PC-3 (cell line): Measurements from ENCODE around the gene CSNK1A1L. TPM values are rescaled to one million over a fixed set of nuclear protein-coding genes. Genes with fewer than 3 reads are reported as not detected.

Experiments
- ATAC-seq: fragments of 200-7000 bp; cut with Tn5 transposase; 2 replicates; pipeline ENCODE4 v1.9.1; 2020; ENCODE audit warnings: mild to moderate bottlenecking, moderate library complexity
- BruUV-seq: library from RNA; stranded (reverse); fragments of 400-500 nt; replicated peaks from 2 replicates; lab custom pipeline; 2021; lab: Mats Ljungman, UMichigan
- CTCF ChIA-PET: fragments of 300-600 bp; sonication (Branson Sonifier 250); formaldehyde crosslinking; loops from one replicate; lab custom pipeline; 2022; ENCODE audit warnings: antibody characterized with exemption; lab: Charles Lee
- POLR2A ChIA-PET: fragments of 300-600 bp; sonication (Branson Sonifier 250); formaldehyde crosslinking; loops from one replicate; lab custom pipeline; 2022; ENCODE audit warnings: antibody characterized with exemption; ENCODE audit not compliant: unreplicated experiment; lab: Charles Lee
- DNase-seq: peaks from one replicate; pipeline ENCODE4 v3.0.0-alpha.2; 2015
- H2AFZ ChIP-seq: fragments of 300-600 bp; sonication (generic); 2 replicates; pipeline ENCODE4 v1.6.0; 2016; ENCODE audit warnings: antibody characterized with exemption, low read length
- H3F3A ChIP-seq: fragments of 300-600 bp; sonication (generic); one replicate; pipeline ENCODE4 v1.6.0; 2017; ENCODE audit warnings: antibody characterized with exemption, low read length, control low read depth, mild to moderate bottlenecking; ENCODE audit not compliant: unreplicated experiment
- H3K27ac ChIP-seq: fragments of 300-600 bp; sonication (generic); 2 replicates; pipeline ENCODE4 v1.5.1; 2016; ENCODE audit warnings: mild to moderate bottlenecking, low read length
- H3K27me3 ChIP-seq: fragments of 300-600 bp; sonication (generic); 2 replicates; pipeline ENCODE4 v1.6.1; 2016; ENCODE audit warnings: low read length, mixed read lengths
- H3K36me3 ChIP-seq: fragments of 300-600 bp; sonication (generic); 2 replicates; pipeline ENCODE4 v1.6.1; 2016; ENCODE audit warnings: low read depth, mixed run types, low read length, mixed read lengths
- H3K4me1 ChIP-seq: fragments of 300-600 bp; sonication (generic); 2 replicates; pipeline ENCODE4 v1.5.1; 2016; ENCODE audit warnings: low read length; ENCODE audit not compliant: insufficient read depth
- H3K4me2 ChIP-seq: fragments of 300-600 bp; sonication (generic); 2 replicates; pipeline ENCODE4 v1.6.0; 2016; ENCODE audit warnings: low read length
- H3K4me3 ChIP-seq: fragments of 300-600 bp; sonication (generic); 2 replicates; pipeline ENCODE4 v1.5.1; 2016; ENCODE audit warnings: mild to moderate bottlenecking, low read length, mixed read lengths
- H3K79me2 ChIP-seq: fragments of 300-600 bp; sonication (generic); 2 replicates; pipeline ENCODE4 v1.6.1; 2017; ENCODE audit warnings: low read length, mixed read lengths
- H3K9ac ChIP-seq: fragments of 300-600 bp; sonication (generic); 2 replicates; pipeline ENCODE4 v1.6.0; 2016; ENCODE audit warnings: mild to moderate bottlenecking, low read length
- H3K9me2 ChIP-seq: fragments of 300-600 bp; sonication (generic); replicated peaks from 2 replicates; pipeline ENCODE4 v1.6.1; 2016; ENCODE audit warnings: mixed run types, low read length, mixed read lengths
- H3K9me3 ChIP-seq: fragments of 300-600 bp; sonication (generic); 2 replicates; pipeline ENCODE4 v1.6.1; 2016; ENCODE audit warnings: low read length, mixed read lengths
- H4K20me1 ChIP-seq: fragments of 300-600 bp; sonication (generic); 2 replicates; pipeline ENCODE4 v1.6.1; 2016; ENCODE audit warnings: low read length, mixed read lengths
- CTCF ChIP-seq: fragments of 300-600 bp; sonication (generic); conservative IDR thresholded peaks from 2 replicates; pipeline ENCODE4 v1.5.1; 2017; ENCODE audit warnings: antibody characterized with exemption, low read depth, mild to moderate bottlenecking, low read length
- EZH2 ChIP-seq: fragments of 300-600 bp; sonication (generic); IDR thresholded peaks from one replicate; pipeline ENCODE4 v1.6.1; 2017; ENCODE audit warnings: antibody characterized with exemption, mild to moderate bottlenecking, low read length; ENCODE audit not compliant: unreplicated experiment
- EZH2phosphoT487 ChIP-seq: fragments of 300-600 bp; sonication (generic); IDR thresholded peaks from 2 replicates; pipeline ENCODE4 v1.6.1; 2018; ENCODE audit warnings: mild to moderate bottlenecking, antibody characterized with exemption, low read length, borderline replicate concordance
- intact Hi-C: fragments of 100-400 bp; cut with micrococcal nuclease; formaldehyde crosslinking; loops from 2 replicates; pipeline ENCODE4 v1.9.0; 2023
- total RNA-seq: library from RNA; depleted of rRNA; stranded (reverse); fragments of >200 nt; gene quantifications from 2 replicates; pipeline ENCODE4 v1.2.3, GENCODE V29; 2014

CSNK1A1L gene
- total RNA-seq, 1 experiment from 2014 or later, result not detected

DNA sequence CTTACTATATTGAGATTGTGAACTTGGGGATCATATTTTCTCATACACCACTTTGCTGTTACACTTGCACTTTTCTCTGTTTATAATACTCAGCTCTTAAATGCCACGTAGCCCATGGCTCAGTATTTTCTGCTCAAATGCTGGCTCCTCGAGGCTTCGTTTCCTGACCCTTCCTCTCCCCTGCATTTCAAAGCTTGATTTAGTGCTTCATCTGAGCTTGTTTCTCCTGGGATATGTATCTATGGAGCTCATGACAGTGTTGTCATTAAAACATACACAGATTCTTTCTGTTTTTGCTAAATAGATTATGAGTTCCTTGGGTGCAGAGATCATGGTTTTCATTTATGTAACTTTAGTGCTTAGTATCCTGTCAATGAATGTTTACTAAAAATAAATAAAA lies 11.4 kb downstream of the CSNK1A1L start:
- no peak overlapping the region for H3K27ac ChIP-seq

DNA sequence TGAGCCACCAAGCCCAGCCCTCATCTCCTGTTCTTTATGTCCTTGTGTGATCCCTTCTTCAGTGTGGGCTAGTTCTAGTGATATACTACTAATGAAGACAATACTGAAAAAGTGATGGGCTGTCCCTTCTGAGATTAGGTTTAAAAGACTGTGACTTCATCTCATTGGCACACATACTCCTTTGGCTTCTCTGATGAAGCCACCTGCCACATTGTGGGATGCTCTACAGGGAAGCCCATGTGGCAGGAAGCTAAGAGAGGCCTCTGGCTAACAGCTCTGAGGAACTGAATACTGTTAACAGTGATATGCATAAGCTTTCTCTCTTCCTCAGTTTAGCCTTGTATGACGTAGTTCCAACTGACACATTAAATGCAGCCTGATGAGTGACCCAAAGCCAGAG lies 13.6 kb downstream of the CSNK1A1L start:
- Histone ChIP-seq H3K4me3 (no peak overlapping the region), H4K20me1 (no peaks in the 10 kb centered on the region), H3K9me3 (no peaks in the 10 kb centered on the region), H3F3A (no peaks in the 10 kb centered on the region), H3K9ac (no peak overlapping the region), H2AFZ (no peak overlapping the region), H3K79me2 (no peaks in the 10 kb centered on the region), H3K36me3 (no peaks in the 10 kb centered on the region), H3K4me1 (no peaks in the 10 kb centered on the region), H3K9me2 (no peaks in the 10 kb centered on the region), H3K27ac (no peak overlapping the region), H3K4me2 (no peak overlapping the region), H3K27me3 (peaks cover 34% of the 10 kb centered on the region)
- CTCF ChIA-PET, result no interaction called here
- BruUV-seq, result no TSS peak
- POLR2A ChIA-PET, result no interaction called here
- intact Hi-C loops, result no loop called here
- TF ChIP-seq EZH2 (no peak), CTCF (no peak), EZH2phosphoT487 (no peak)
- DNase-seq, result no peak
- no peak for ATAC-seq

More for the DNA sequence above, 11.4 kb downstream of the CSNK1A1L start:
- no peaks in the 10 kb centered on the region for H3K9me2 ChIP-seq
- BruUV-seq, result no TSS peak
- ATAC-seq (no peak), DNase-seq (no peak)
- H4K20me1 ChIP-seq, result no peaks in the 10 kb centered on the region
- no peaks in the 10 kb centered on the region for H3K9me3 ChIP-seq
- peaks cover 40% of the 10 kb centered on the region for H3K27me3 ChIP-seq
- H2AFZ ChIP-seq, result no peak overlapping the region
- no peaks in the 10 kb centered on the region for H3K36me3 ChIP-seq
- no peaks in the 10 kb centered on the region for H3K79me2 ChIP-seq
- intact Hi-C loops, result no loop called here
- no peak overlapping the region for H3K9ac ChIP-seq
- ChIA-PET CTCF (no interaction called here), POLR2A (no interaction called here)
- H3K4me3 ChIP-seq, result no peak overlapping the region
- H3K4me1 ChIP-seq, result no peaks in the 10 kb centered on the region
- H3K4me2 ChIP-seq, result no peak overlapping the region
- no peaks in the 10 kb centered on the region for H3F3A ChIP-seq
- TF ChIP-seq CTCF, result no peak
- TF ChIP-seq EZH2phosphoT487, result no peak
- no peak for TF ChIP-seq EZH2

DNA sequence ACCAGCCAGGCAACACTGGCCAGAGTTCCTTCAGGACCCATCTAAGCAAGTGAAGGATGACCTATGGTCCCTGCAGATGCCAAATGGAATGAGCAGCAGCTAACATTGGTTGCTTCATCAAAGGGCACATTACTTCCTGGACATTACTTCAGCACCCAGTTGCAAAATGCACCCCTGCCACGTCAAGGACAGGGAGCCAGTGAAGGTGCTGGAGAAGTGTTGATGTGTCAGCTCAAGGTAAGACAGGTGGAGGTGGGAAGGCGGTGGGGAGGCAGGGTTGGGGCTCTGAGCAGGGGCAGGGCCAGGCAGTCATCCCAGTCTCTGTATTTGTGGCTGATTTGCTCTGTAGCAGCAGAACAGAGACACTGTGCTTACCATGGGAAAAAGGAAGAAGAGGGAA lies 14.6 kb downstream of the CSNK1A1L start:
- Histone ChIP-seq H3K79me2 (no peaks in the 10 kb centered on the region), H3K27me3 (peaks cover 39% of the 10 kb centered on the region), H3K9me2 (no peaks in the 10 kb centered on the region), H3K4me2 (no peak overlapping the region), H3K27ac (no peak overlapping the region), H3K4me3 (no peak overlapping the region), H3K9me3 (no peaks in the 10 kb centered on the region), H3K4me1 (no peaks in the 10 kb centered on the region), H3K9ac (no peak overlapping the region), H2AFZ (no peak overlapping the region), H3K36me3 (no peaks in the 10 kb centered on the region), H4K20me1 (no peaks in the 10 kb centered on the region), H3F3A (no peaks in the 10 kb centered on the region)
- no peak for ATAC-seq
- ChIA-PET POLR2A (no interaction called here), CTCF (no interaction called here)
- DNase-seq, result no peak
- no TSS peak for BruUV-seq
- TF ChIP-seq CTCF (no peak), EZH2 (no peak), EZH2phosphoT487 (no peak)
- intact Hi-C loops, result no loop called here
